DMS 273 (cell line): ENCODE measurements around the gene PRKAR1B.

Source experiments
- DNase-seq: peaks from one replicate; lab custom pipeline; 2025; ENCODE audit not compliant: unreplicated experiment; lab: John Stamatoyannopoulos, UW

The PRKAR1B gene

DNA sequence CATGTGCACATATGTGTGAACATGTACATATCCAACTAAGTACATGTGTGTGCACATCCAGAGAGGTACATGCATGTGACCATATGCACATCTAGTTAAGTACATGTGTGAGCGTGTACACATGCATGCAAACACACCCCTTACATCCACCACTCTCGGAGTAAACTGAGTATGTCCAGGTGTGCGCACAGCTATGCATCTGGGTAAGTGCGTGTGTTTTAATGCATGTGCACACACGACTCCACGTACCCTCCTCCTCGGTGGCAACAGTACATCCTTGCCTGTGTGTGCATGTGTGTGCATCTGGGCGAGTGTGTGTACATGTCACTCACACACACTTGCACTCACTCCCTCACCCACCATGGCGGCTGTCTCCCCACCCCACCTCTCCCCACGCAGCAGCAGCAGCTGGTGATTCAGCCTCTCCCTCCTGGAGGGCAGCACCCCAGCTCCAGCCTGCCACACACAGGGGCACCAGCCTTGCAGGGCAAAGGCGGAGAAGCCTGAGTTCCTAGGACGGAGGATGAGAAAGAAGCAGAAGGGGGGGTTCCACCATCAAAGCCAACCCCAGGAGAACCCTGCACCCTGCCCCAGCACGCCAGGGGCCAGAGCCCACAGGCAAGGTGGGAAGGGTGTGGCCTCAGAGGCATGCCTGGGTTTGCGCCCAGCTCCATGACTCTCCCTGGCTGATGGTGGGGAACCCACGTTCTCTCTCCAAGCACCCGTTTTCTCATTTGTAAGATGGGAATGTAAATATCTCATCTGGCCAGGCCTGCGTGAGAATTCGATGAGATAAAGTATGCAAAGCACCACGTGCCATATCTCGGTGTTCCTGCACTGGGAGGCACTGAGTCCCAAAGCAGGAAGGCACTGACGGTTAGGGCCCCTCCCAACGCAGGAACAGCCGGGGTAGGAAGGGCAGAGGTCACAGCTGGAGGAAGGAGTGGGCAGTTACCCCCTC lies 28.3 kb downstream of the PRKAR1B start:
- DNase-seq = no peak

GRCh38 chr7:696812-697551 lies 30.1 kb downstream of the PRKAR1B start:
- no peak for DNase-seq

DNA sequence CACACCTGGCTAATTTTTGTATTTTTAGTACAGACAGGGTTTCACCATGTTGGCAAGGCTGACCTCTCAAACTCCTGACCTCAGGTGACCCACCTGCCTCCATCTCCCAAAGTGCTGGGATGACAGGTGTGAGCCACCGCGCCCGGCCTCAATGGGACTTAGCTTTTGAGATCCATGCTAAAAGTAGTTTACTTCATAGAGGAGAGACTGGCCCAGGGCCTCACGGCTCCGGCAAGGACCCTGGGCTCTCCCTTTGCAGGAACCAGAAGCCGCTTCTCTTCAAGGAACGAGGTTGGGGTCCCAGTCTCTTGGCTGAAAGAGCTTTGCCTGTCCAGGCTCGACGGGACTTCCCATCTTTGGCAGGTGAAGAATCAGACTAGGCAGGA lies 30.7 kb downstream of the PRKAR1B start:
- DNase-seq = no peak

GRCh38 chr7:693280-693679 lies 33.8 kb downstream of the PRKAR1B start:
- no peak for DNase-seq

GRCh38 chr7:691361-692045 lies 35.6 kb downstream of the PRKAR1B start:
- DNase-seq = no peak

GRCh38 chr7:690478-691360 lies 36.4 kb downstream of the PRKAR1B start:
- DNase-seq = no peak

DNA sequence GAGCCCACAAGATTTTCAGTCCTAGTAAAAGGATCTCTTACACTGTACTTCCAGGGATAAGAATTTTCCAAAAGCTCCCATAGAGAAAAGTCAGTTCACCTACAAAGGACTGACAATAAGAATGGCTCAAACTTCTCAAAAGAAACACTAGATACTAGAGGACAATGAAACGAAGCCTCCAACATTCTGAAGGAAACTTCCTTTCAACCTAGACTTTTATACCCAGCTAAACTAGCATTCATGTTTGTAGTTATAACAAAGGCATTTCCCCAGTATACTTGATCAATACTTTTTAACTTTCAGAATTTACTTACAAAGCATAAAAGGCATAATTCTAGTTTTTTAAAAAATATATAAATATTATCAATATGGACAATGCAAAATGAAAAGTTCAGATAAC lies 41.5 kb downstream of the PRKAR1B start:
- DNase-seq = no peak

DNA sequence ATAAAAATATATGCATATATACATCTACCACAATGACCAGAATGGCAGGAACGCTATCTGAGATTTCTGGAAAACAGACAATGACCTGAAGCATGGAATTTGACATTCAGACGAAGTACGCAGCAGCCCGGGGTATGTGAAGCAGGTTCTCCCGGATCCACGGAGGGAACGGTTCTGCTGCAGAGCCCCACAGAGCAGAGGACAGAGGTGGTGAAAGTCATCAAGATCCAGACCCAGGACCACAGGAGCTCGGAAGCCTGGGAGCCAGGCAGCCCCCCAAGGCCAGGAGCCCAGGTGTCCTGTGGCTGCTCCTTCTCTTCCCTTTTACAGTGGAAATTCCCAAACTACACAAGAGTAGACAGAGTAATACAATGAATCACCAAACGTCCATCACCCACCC lies 42.7 kb downstream of the PRKAR1B start:
- no peak for DNase-seq

DNA sequence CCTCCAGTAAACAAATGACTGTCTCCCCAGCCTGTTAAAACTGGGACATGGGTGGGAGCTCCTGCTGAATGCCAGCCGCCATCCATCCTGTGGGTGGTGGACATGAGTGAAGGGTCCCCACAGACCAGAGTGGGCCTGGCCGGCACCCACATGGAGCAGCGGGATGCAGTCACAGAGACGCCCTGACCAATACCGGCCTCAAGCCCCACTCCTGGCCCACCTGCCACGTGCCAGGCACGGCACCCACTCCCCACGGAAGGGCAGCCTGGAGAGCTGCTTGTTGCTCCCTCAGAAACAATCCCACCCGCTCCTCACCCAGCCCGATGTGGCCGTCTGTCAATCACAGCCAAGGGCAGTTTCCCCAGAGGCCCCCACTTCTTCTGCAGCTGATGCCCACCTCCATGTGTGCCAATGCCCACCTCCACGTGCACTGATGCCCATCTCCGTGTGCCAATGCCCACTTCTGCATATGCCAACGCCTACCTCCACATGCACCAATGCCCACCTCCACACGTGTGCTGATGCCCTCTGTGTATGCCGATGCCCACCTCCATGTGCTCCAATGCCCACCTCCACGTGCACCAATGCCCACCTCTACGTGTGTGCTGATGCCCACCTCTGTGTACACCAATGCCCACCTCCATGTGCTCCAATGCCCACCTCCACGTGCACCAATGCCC lies 43.4 kb downstream of the PRKAR1B start:
- no peak for DNase-seq

DNA sequence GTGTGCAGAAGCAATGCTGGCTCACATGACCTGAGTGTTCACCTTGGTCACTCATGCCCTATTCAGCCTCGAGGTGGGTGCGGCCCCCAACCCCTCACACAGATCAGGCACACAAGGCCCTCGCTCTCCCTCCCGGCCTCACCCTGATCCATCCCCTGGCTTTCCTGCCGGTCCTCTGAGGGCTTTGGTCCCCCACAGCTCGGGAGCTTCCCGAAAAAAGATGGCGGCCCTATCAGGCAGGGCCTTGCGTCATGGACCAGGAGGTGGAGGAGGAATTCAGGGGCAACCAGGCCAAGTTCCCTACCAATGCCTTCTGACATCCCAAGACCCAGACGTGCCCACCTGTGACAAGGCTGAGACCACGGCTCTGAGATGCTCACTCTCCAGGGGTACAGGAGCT lies 44.3 kb downstream of the PRKAR1B start:
- no peak for DNase-seq

GRCh38 chr7:681551-682307 lies 45.4 kb downstream of the PRKAR1B start:
- no peak for DNase-seq

DNA sequence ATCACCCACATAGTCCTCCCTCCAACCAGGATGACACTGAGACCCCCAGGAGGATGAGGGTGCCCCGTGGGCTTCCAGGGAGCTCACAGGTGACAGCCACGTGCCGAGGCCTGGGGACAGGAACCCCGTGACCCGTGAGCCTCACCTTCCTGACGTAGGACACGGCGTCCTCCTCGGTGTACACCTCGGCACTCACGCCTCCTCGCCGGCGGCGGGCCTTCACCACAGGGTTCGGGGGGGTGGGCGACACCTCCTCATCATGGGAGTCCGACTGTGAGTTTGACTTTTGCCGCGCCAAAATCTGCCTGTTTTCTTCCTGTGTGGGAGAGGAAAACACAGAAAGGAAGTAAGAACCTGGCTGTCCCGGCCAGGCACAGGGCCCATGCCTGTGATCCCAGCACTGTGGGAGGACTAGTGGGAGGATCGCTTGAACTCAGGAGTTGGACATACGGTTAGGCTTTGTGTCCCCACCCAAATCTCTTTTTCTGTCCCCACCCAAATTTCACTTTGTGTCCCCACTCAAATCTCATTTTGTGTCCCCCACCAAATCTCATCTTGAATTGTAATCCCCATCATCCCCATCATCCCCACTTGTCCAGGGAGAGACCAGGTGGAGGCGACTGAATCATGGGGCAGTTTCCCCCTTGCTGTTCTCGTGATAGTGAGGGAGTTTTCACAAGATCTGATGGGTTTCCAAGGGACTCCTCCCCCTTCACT lies 46.5 kb downstream of the PRKAR1B start:
- DNase-seq = no peak

- DNase-seq = no peak
Measured at GRCh38 chr7:676972-677385, 50.1 kb downstream of the PRKAR1B start.

GRCh38 chr7:676246-676971 lies 50.7 kb downstream of the PRKAR1B start:
- DNase-seq = no peak

GRCh38 chr7:674454-675410 lies 52.3 kb downstream of the PRKAR1B start:
- no peak for DNase-seq

DNA sequence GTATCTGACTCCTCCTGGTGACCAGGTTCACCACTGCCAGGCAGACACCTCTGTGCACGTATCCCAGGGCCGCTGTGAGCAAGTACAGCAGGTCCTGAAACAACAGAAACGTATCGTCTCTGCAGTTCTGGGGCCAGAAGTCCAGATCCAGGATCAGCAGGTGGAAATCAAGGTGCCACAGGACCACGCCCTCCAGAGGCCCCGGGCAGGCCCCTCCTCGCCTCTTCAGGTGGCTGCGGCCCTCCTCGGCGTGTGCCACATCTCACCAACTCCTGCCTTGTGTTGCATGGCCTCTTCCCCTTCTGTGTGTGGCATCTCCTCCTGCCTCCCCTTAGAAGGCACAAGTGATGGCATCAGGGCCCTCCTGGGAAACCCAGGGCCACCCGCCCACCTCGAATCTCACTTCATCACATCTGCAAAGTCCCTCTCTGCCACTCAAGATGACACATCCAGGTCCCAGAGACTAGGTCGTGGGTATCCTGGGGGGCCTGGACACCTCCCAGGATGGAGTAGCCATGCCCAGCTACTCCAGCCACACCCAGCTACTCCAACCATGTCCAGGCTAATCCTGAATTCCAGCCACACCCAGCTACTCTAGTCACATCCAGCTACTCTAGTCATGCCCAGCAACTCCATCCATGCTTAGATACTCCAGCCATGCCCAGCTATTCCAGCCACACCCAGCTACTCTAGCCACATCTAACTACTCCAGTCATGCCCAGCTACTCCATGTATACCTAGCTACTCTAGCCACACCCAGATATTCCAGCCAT lies 53.2 kb downstream of the PRKAR1B start:
- no peak for DNase-seq
